Ovary (tissue), 3 donors: Measurements from ENCODE around the gene AMELY.

Source experiments
- CTCF ChIP-seq, 3 donors: fragments of 450-650 bp in 2 of 3; fragments of 200-600 bp in 1 of 3; IDR thresholded peaks; one replicate each; pipeline versions ENCODE4 v1.5.1 to v1.8.0; 2016 to 2022; ENCODE audit warnings: antibody characterized with exemption in 3 of 3, mild to moderate bottlenecking in 1 of 3
- POLR2A ChIP-seq: fragments of 450-650 bp; IDR thresholded peaks from one replicate; pipeline ENCODE4 v1.6.1; 2017; ENCODE audit warnings: antibody characterized with exemption, mild to moderate bottlenecking, moderate library complexity
- donor health status: DM: no; HTN: no; CAD: no.

GRCh38 chrY:6894496-6894895 is 17.1 kb downstream of the AMELY start:
- TF ChIP-seq CTCF (IDR thresholded peaks at IDR 0.05) = no peak
- no peak for TF ChIP-seq POLR2A
